Astrocyte of the spinal cord (primary cell): ENCODE data around the gene NHSL1.
A peak's percentile ranks its signal among the peaks of the same experiment; 100 is the strongest.

ENCODE experiments used
- DNase-seq: peaks from one replicate; pipeline ENCODE4 v3.0.0; 2011; ENCODE audit warnings: low read depth, low spot score
- H3K4me3 ChIP-seq: 2 replicates; pipeline ENCODE4 v1.5.1; 2011; ENCODE audit warnings: low read depth, mild to moderate bottlenecking, low read length, moderate library complexity
- CTCF ChIP-seq: IDR thresholded peaks from 2 replicates; pipeline ENCODE4 v1.5.1; 2012; ENCODE audit warnings: low read depth, mild to moderate bottlenecking, low read length, inconsistent platforms
- in situ Hi-C: cut with HindIII; loops from 2 replicates; pipeline ENCODE4 v1.10.0; 2017; ENCODE audit warnings: low sequenced_read_pairs

Gene NHSL1

GRCh38 chr6:138499303-138500018, at the start of gene NHSL1:
TSS of gene NHSL1 (minus strand) at chr6:138499494. CDS start at chr6:138499290, 204 bp downstream.
- H3K4me3 ChIP-seq, result peak within 1 kb of the TSS; percentile 35
- in situ Hi-C loops, result no loop called here
- DNase-seq, result peak; percentile 82
- TF ChIP-seq CTCF, result no peak

- TF ChIP-seq CTCF, result no peak
- in situ Hi-C loops, result no loop called here
- no peak overlapping the region for H3K4me3 ChIP-seq
- DNase-seq, result peak; percentile 88
These were observed 47.5 kb upstream of the NHSL1 start for GRCh38 chr6:138546733-138547185.

- peak; percentile 78 for DNase-seq
- TF ChIP-seq CTCF, result no peak
- in situ Hi-C loops, result no loop called here
- peak overlapping the region; percentile 47 for H3K4me3 ChIP-seq
These were observed 46.3 kb upstream of the NHSL1 start for GRCh38 chr6:138545621-138545980.

- in situ Hi-C loops, result no loop called here
These were observed 45.2 kb upstream of the NHSL1 start for GRCh38 chr6:138544501-138544900.

GRCh38 chr6:138543657-138544056, 44.4 kb upstream of the NHSL1 start:
- no peak for TF ChIP-seq CTCF
- peak overlapping the region; percentile 47 for H3K4me3 ChIP-seq
- in situ Hi-C loops, result no loop called here
- no peak for DNase-seq

More at GRCh38 chr6:138544501-138544900, 45.2 kb upstream of the NHSL1 start:
- DNase-seq, result peak; percentile 59
- no peak for TF ChIP-seq CTCF
- H3K4me3 ChIP-seq, result peak overlapping the region; percentile 47

GRCh38 chr6:138541823-138542481, 42.7 kb upstream of the NHSL1 start:
- DNase-seq, result no peak
- TF ChIP-seq CTCF, result no peak
- in situ Hi-C loops, result no loop called here
- H3K4me3 ChIP-seq, result no peak overlapping the region
